Neural progenitor cell (in vitro differentiated cells): ENCODE measurements around the gene MINDY1.

ENCODE experiments used
- EZH2 ChIP-seq: fragments of 200-600 bp; sonication (generic); IDR thresholded peaks from 2 replicates; pipeline ENCODE4 v1.6.1; 2017; ENCODE audit warnings: antibody characterized with exemption, mild to moderate bottlenecking, moderate library complexity
- EZH2phosphoT487 ChIP-seq: fragments of 200-600 bp; sonication (generic); IDR thresholded peaks from 2 replicates; pipeline ENCODE4 v1.6.1; 2017; ENCODE audit warnings: antibody characterized with exemption
- TF ChIP-seq, protein P1 (sequence below): fragments of 200-600 bp; sonication (generic); IDR thresholded peaks from 2 replicates; pipeline ENCODE4 v1.5.1; 2017; ENCODE audit warnings: antibody characterized with exemption, mild to moderate bottlenecking

DNA sequence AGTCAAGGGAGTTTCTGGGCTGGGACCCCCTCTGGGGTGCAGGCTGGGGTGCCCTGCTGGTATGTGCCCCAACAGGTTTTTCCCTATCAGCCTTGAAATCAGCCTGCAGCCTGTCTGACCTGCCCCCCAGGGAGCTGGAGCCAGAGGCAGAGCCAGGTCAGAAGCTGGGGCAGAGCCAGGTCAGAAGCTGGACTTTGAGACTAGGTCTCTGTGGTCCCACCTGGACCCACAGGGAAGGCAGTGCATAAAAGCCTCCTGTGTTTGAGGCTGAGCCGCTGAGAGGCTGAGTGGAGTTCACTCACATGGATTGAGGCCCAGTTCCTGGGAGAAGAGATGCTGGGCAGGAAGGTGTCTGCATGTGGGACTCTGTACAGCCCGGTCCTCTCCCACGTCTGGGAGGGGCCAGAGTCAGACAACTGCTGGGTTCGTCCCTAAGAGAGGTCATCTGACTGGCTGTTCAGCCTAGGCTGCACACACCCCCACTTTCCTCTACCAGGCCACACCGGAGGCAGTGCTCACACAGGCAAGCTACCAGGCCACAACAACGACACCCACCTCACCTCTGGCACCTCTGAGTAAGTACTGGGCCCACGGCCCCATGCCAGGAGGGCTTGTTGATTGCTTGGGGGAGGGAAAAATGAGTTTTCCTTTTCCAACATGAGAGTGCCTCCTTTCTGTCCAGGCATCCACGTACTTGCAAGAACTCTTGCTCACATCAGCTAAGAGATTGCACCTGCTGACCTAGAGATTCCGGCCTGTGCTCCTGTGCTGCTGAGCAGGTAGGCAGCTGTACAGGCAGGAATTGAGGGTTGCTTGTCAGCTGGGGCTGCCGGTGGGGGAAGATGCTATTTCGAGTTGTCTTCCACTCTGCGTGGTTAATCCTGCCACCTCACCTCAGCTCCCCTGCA lies 24.6 kb downstream of the MINDY1 start, which contains the start of gene ANXA9:
- TF ChIP-seq, protein P1, sequence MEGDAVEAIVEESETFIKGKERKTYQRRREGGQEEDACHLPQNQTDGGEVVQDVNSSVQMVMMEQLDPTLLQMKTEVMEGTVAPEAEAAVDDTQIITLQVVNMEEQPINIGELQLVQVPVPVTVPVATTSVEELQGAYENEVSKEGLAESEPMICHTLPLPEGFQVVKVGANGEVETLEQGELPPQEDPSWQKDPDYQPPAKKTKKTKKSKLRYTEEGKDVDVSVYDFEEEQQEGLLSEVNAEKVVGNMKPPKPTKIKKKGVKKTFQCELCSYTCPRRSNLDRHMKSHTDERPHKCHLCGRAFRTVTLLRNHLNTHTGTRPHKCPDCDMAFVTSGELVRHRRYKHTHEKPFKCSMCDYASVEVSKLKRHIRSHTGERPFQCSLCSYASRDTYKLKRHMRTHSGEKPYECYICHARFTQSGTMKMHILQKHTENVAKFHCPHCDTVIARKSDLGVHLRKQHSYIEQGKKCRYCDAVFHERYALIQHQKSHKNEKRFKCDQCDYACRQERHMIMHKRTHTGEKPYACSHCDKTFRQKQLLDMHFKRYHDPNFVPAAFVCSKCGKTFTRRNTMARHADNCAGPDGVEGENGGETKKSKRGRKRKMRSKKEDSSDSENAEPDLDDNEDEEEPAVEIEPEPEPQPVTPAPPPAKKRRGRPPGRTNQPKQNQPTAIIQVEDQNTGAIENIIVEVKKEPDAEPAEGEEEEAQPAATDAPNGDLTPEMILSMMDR = no peak
- no peak for TF ChIP-seq EZH2phosphoT487
- TF ChIP-seq EZH2 = no peak
